IMR-90 (cell line): ENCODE measurements around the gene AP2A1. TPM values are rescaled to one million over a fixed set of nuclear protein-coding genes. Genes with fewer than 3 reads are reported as not detected.

ENCODE experiments used
- ATAC-seq: fragments of 200-7000 bp; cut with Tn5 transposase; 2 replicates; pipeline ENCODE4 v1.9.1; 2020; ENCODE audit warnings: low read depth, mild to moderate bottlenecking, moderate library complexity
- BruUV-seq: library from RNA; stranded (reverse); fragments of 400-500 nt; replicated peaks from 2 replicates; lab custom pipeline; 2021; lab: Mats Ljungman, UMichigan
- CTCF ChIA-PET: fragments of 300-600 bp; formaldehyde crosslinking; extraction: SDS; loops from one replicate; lab custom pipeline; 2021; ENCODE audit warnings: antibody characterized with exemption; lab: Yijun Ruan, JAX
- POLR2A ChIA-PET: fragments of 300-600 bp; sonication (Branson Sonifier 250); formaldehyde crosslinking; loops from one replicate; lab custom pipeline; 2022; ENCODE audit warnings: antibody characterized with exemption; ENCODE audit not compliant: unreplicated experiment; lab: Charles Lee
- DNase-seq: peaks from one replicate; pipeline ENCODE4 v3.0.0; 2013
- H2AFZ ChIP-seq: replicated peaks from 2 replicates; pipeline ENCODE3; 2013; ENCODE audit warnings: low read length, mild to moderate bottlenecking; ENCODE audit not compliant: poor library complexity
- H2AK5ac ChIP-seq: 2 replicates; pipeline ENCODE4 v1.6.1; 2013; ENCODE audit warnings: low read depth, low read length, inconsistent platforms
- H2AK9ac ChIP-seq: replicated peaks from 2 replicates; pipeline ENCODE3; 2013; ENCODE audit warnings: mild to moderate bottlenecking, low read depth, low read length, moderate library complexity; ENCODE audit not compliant: poor library complexity
- H2BK120ac ChIP-seq: 2 replicates; pipeline ENCODE4 v1.6.1; 2013; ENCODE audit warnings: low read depth, low read length, inconsistent platforms
- H2BK15ac ChIP-seq: 3 replicates; pipeline ENCODE4 v1.6.1; 2013; ENCODE audit warnings: low read depth, low read length, inconsistent platforms
- H2BK20ac ChIP-seq: 2 replicates; pipeline ENCODE4 v1.6.1; 2013; ENCODE audit warnings: low read depth, mild to moderate bottlenecking, inconsistent platforms, low read length, moderate library complexity
- H2BK5ac ChIP-seq: 2 replicates; pipeline ENCODE4 v1.6.1; 2013; ENCODE audit warnings: mild to moderate bottlenecking, low read depth, low read length, inconsistent platforms; ENCODE audit not compliant: poor library complexity, severe bottlenecking
- H3K14ac ChIP-seq: replicated peaks from 2 replicates; pipeline ENCODE4 v1.6.1; 2013; ENCODE audit warnings: low read depth, low read length, inconsistent platforms
- H3K18ac ChIP-seq: 2 replicates; pipeline ENCODE4 v1.6.1; 2013; ENCODE audit warnings: low read depth, low read length, control low read depth
- H3K23ac ChIP-seq: 2 replicates; pipeline ENCODE4 v1.6.1; 2013; ENCODE audit warnings: low read depth, low read length, inconsistent platforms
- H3K27ac ChIP-seq: 2 replicates; pipeline ENCODE4 v1.5.1; 2013; ENCODE audit warnings: mild to moderate bottlenecking, control low read depth, low read length; ENCODE audit not compliant: insufficient read depth
- H3K27me3 ChIP-seq: 2 replicates; pipeline ENCODE4 v1.6.1; 2013; ENCODE audit warnings: low read length; ENCODE audit not compliant: control insufficient read depth, insufficient read depth
- H3K36me3 ChIP-seq: 2 replicates; pipeline ENCODE4 v1.6.1; 2013; ENCODE audit warnings: low read length, mixed read lengths; ENCODE audit not compliant: control insufficient read depth, insufficient read depth
- H3K4ac ChIP-seq: 2 replicates; pipeline ENCODE4 v1.6.1; 2013; ENCODE audit warnings: low read depth, low read length, inconsistent platforms
- H3K4me1 ChIP-seq: 2 replicates; pipeline ENCODE4 v1.6.1; 2013; ENCODE audit warnings: low read length, mixed read lengths; ENCODE audit not compliant: control insufficient read depth, insufficient read depth
- H3K4me2 ChIP-seq: 2 replicates; pipeline ENCODE4 v1.6.1; 2013; ENCODE audit warnings: low read depth, mild to moderate bottlenecking, control low read depth, low read length, moderate library complexity
- H3K4me3 ChIP-seq: 2 replicates; pipeline ENCODE4 v1.5.1; 2013; ENCODE audit warnings: low read depth, mild to moderate bottlenecking, control low read depth, low read length, moderate library complexity; ENCODE audit not compliant: insufficient read depth
- H3K56ac ChIP-seq: 2 replicates; pipeline ENCODE4 v1.6.1; 2013; ENCODE audit warnings: low read length, inconsistent platforms; ENCODE audit not compliant: insufficient read depth; ENCODE audit errors: extremely low read depth
- H3K79me1 ChIP-seq, 2 experiments: 2 replicates each; pipeline ENCODE4 v1.6.1; 2013; ENCODE audit warnings: low read length in 2 of 2, inconsistent platforms in 1 of 2, low read depth in 1 of 2
- H3K9ac ChIP-seq: 2 replicates; pipeline ENCODE4 v1.6.1; 2013; ENCODE audit warnings: low read depth, low read length, control low read depth
- H3K9me1 ChIP-seq: 2 replicates; pipeline ENCODE4 v1.6.1; 2013; ENCODE audit warnings: low read length, inconsistent platforms; ENCODE audit not compliant: insufficient read depth
- H3K9me3 ChIP-seq: 2 replicates; pipeline ENCODE4 v1.6.1; 2013; ENCODE audit warnings: low read length; ENCODE audit not compliant: control insufficient read depth, insufficient read depth
- H4K20me1 ChIP-seq: 2 replicates; pipeline ENCODE4 v1.6.1; 2013; ENCODE audit warnings: low read length, inconsistent platforms; ENCODE audit not compliant: insufficient read depth
- H4K5ac ChIP-seq: 2 replicates; pipeline ENCODE4 v1.6.1; 2013; ENCODE audit warnings: mild to moderate bottlenecking, low read depth, low read length, control low read depth
- H4K8ac ChIP-seq, 2 experiments: 2 replicates each; pipeline ENCODE4 v1.6.1; 2013; ENCODE audit warnings: low read depth in 2 of 2, low read length in 2 of 2, control low read depth in 1 of 2, inconsistent platforms in 1 of 2
- H4K91ac ChIP-seq: 2 replicates; pipeline ENCODE4 v1.6.1; 2013; ENCODE audit warnings: low read depth, low read length, inconsistent platforms; ENCODE audit not compliant: insufficient read depth
- BHLHE40 ChIP-seq: fragments of 150-350 bp; IDR thresholded peaks from 2 replicates; pipeline ENCODE4 v1.6.1; 2016; ENCODE audit warnings: mild to moderate bottlenecking, low read depth, low read length
- CEBPB ChIP-seq: IDR thresholded peaks from 2 replicates; pipeline ENCODE4 v1.6.1; 2012; ENCODE audit warnings: low read depth, low read length, improper control_type of control experiment
- CHD1 ChIP-seq: IDR thresholded peaks from 2 replicates; pipeline ENCODE4 v1.6.1; 2012; ENCODE audit warnings: low read depth, low read length, improper control_type of control experiment
- FOS ChIP-seq: fragments of 150-350 bp; IDR thresholded peaks from 2 replicates; pipeline ENCODE4 v1.6.1; 2016; ENCODE audit warnings: low read depth, low read length
- MAFK ChIP-seq: IDR thresholded peaks from 2 replicates; pipeline ENCODE4 v1.6.1; 2012; ENCODE audit warnings: low read depth, low read length, improper control_type of control experiment
- NFE2L2 ChIP-seq: fragments of 150-350 bp; IDR thresholded peaks from 2 replicates; pipeline ENCODE4 v1.6.1; 2016; ENCODE audit warnings: low read depth, mild to moderate bottlenecking, low read length
- POLR2A ChIP-seq: IDR thresholded peaks from 2 replicates; pipeline ENCODE4 v1.6.1; 2012; ENCODE audit warnings: mild to moderate bottlenecking, low read depth, low read length
- RCOR1 ChIP-seq: IDR thresholded peaks from 2 replicates; pipeline ENCODE4 v1.6.1; 2012; ENCODE audit warnings: mild to moderate bottlenecking, low read length, improper control_type of control experiment; ENCODE audit not compliant: insufficient replicate concordance
- RFX5 ChIP-seq: IDR thresholded peaks from 2 replicates; pipeline ENCODE4 v1.8.0; 2012; ENCODE audit warnings: low read depth, mild to moderate bottlenecking, low read length, moderate library complexity
- SMC3 ChIP-seq: fragments of 150-350 bp; IDR thresholded peaks from 2 replicates; pipeline ENCODE4 v1.6.1; 2016; ENCODE audit warnings: low read depth, mild to moderate bottlenecking, antibody characterized with exemption, low read length, moderate library complexity
- WGBS, 2 experiments: methylation state at CpG; one replicate each; pipeline versions ENCODE4 v1.1.5 to v1.1.7; 2013; ENCODE audit warnings: missing lambda C conversion rate in 2 of 2; ENCODE audit not compliant: insufficient read length in 1 of 2; ENCODE audit errors: extremely low coverage in 2 of 2; 5-methylcytosine and 5-hydroxymethylcytosine counted together
- dilution Hi-C: fragments of 300-500 bp; cut with HindIII; formaldehyde crosslinking; loops from one replicate; pipeline ENCODE4 v1.14.3; 2018; ENCODE audit warnings: low sequenced_read_pairs; ENCODE audit not compliant: unreplicated experiment
- in situ Hi-C: fragments of 300-500 bp; cut with MboI; formaldehyde crosslinking; loops from 3 replicates; pipeline ENCODE4 v1.14.3; 2019; ENCODE audit warnings: low sequenced_read_pairs, inconsistent platforms, mixed read lengths
- intact Hi-C: fragments of 100-400 bp; cut with micrococcal nuclease; formaldehyde crosslinking; loops from 2 replicates; pipeline ENCODE4 v1.10.0; 2022
- polyA plus RNA-seq, 3 experiments: library from polyadenylated mRNA; depleted of rRNA; stranded (reverse); fragments of >200 nt; gene quantifications; 2 replicates each; pipeline ENCODE4 v1.2.3, GENCODE V29; 2012; ENCODE audit warnings: low replicate concordance in 1 of 3
- total RNA-seq: library from RNA; depleted of rRNA; stranded (reverse); fragments of >200 nt; gene quantifications from 2 replicates; pipeline ENCODE4 v1.2.3, GENCODE V29; 2012
- TF ChIP-seq, protein P1 (sequence below): fragments of 150-350 bp; IDR thresholded peaks from 2 replicates; pipeline ENCODE4 v1.6.1; 2017; ENCODE audit warnings: mild to moderate bottlenecking, antibody characterized with exemption, low read length, low read depth
- TF ChIP-seq, protein P2 (sequence below): fragments of 150-350 bp; IDR thresholded peaks from 2 replicates; pipeline ENCODE4 v1.6.1; 2016; ENCODE audit warnings: low read depth, mild to moderate bottlenecking, low read length, moderate library complexity, borderline replicate concordance

AP2A1 gene
- total and polyA plus RNA-seq, 2 of the 4 experiments (the other 2 are of a cell fraction), result 40.7 to 122 TPM

DNA sequence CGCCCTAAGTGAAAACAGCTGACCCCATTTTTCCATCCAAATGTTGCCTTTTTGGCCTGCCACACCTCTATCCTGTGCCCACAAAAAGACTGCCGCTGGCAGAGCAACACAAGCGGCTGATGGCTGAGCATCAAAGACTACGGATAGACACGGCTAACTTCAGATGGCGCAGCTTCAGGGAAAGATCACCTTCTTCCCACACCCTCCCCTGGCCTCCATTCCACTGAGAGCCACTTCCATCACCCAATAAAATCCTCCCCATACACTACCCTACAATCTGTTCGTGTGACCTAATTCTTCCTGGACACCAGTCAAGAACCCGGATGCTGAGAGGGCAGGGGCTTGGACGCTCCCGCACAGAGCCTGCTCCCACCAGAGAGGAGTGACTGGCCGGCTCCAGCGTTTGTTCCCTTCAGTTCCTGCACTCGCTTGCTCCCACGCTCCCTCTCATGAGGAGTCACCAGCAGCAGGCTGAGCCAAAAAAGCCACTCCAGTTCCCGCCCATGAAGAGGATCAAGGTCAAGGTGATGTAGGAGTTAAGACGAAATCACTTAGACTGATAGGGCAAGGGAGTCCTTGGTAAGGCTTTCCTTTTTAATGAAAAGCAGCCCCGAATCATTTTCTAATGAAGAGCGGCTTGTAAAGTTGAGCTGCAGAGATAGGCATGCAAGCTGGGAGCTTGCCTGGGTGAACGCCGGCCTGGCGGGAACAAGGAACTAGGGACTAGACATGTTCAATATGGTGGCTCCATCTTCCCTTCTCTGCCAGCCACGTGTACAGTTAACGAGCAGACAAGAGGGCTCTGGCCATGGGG, 39.4 kb upstream of the AP2A1 start:
- in situ Hi-C loops (no loop called here), dilution Hi-C loops (no loop called here), intact Hi-C loops (loop anchor here (5.0 kb wide), 1 partner anchor 40 kb away; the partner anchor contains the start of gene AP2A1)
- H3K23ac ChIP-seq, result 0 out of 2 replicates have a peak overlapping the region, but pooled peaks have one; percentile 31
- POLR2A ChIA-PET, result no interaction called here
- TF ChIP-seq RCOR1, result no peak
- TF ChIP-seq CHD1, result no peak
- TF ChIP-seq RFX5, result no peak
- no peak for TF ChIP-seq NFE2L2
- TF ChIP-seq SMC3, result no peak
- no peak for TF ChIP-seq CEBPB
- TF ChIP-seq, protein P1, sequence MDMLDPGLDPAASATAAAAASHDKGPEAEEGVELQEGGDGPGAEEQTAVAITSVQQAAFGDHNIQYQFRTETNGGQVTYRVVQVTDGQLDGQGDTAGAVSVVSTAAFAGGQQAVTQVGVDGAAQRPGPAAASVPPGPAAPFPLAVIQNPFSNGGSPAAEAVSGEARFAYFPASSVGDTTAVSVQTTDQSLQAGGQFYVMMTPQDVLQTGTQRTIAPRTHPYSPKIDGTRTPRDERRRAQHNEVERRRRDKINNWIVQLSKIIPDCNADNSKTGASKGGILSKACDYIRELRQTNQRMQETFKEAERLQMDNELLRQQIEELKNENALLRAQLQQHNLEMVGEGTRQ, result no peak
- TF ChIP-seq MAFK, result no peak
- no peak for TF ChIP-seq BHLHE40
- TF ChIP-seq POLR2A, result no peak
- TF ChIP-seq, protein P2, sequence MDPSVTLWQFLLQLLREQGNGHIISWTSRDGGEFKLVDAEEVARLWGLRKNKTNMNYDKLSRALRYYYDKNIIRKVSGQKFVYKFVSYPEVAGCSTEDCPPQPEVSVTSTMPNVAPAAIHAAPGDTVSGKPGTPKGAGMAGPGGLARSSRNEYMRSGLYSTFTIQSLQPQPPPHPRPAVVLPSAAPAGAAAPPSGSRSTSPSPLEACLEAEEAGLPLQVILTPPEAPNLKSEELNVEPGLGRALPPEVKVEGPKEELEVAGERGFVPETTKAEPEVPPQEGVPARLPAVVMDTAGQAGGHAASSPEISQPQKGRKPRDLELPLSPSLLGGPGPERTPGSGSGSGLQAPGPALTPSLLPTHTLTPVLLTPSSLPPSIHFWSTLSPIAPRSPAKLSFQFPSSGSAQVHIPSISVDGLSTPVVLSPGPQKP, result no peak
- no peak for TF ChIP-seq FOS
- peak; percentile 50 for ATAC-seq
- H3K56ac ChIP-seq, result no peak overlapping the region
- H2BK120ac ChIP-seq, result 0 out of 2 replicates have a peak overlapping the region, but pooled peaks have one; percentile 15
- peak overlapping the region; percentile 45; the same call in 1 of the 2 replicates for H3K14ac ChIP-seq
- no peak overlapping the region for H3K4me3 ChIP-seq
- peak; percentile 55 for DNase-seq
- WGBS, 2 experiments, result 35% methylated on average over 14 of the region's 23 CpGs; no CpG with 5 or more reads in 1 of the 2 experiments
- H3K4me1 ChIP-seq, result peaks cover 4% of the 10 kb centered on the region; the same call in 1 of the 2 replicates
- H2BK20ac ChIP-seq, result 0 out of 2 replicates have a peak overlapping the region, but pooled peaks have one; percentile 53
- no peaks in the 10 kb centered on the region for H4K20me1 ChIP-seq
- no TSS peak for BruUV-seq
- peak overlapping the region; percentile 3 for H2AK9ac ChIP-seq
- CTCF ChIA-PET, result interaction anchor here (0.6 kb wide), 1 partner anchor 14 kb away, joined by 4 read pairs; no protein-coding TSS in a partner anchor
- no peak overlapping the region for H4K91ac ChIP-seq
- H3K4me2 ChIP-seq, result no peak overlapping the region
- no peak overlapping the region for H2BK5ac ChIP-seq
- no peaks in the 10 kb centered on the region for H3K9me3 ChIP-seq
- no peak overlapping the region for H2AK5ac ChIP-seq
- H4K8ac ChIP-seq, result peak overlapping the region in 1 of 2 experiments; percentile 66; a peak in 3 of 4 replicates
- no peaks in the 10 kb centered on the region for H3K27me3 ChIP-seq
- H3K36me3 ChIP-seq, result no peaks in the 10 kb centered on the region
- no peaks in the 10 kb centered on the region for H3K79me1 ChIP-seq
- H3K4ac ChIP-seq, result 0 out of 2 replicates have a peak overlapping the region, but pooled peaks have one; percentile 33
- H3K9me1 ChIP-seq, result peaks cover 8% of the 10 kb centered on the region; the same call in 1 of the 2 replicates
- H3K18ac ChIP-seq, result no peak overlapping the region
- no peak overlapping the region for H3K27ac ChIP-seq
- H2BK15ac ChIP-seq, result 0 out of 3 replicates have a peak overlapping the region, but pooled peaks have one; percentile 11
- H4K5ac ChIP-seq, result no peak overlapping the region
- no peak overlapping the region for H3K9ac ChIP-seq
- peak overlapping the region; percentile 85 for H2AFZ ChIP-seq
